Measurements from ENCODE around the gene GTF3C4.

- TF ChIP-seq, protein P1, sequence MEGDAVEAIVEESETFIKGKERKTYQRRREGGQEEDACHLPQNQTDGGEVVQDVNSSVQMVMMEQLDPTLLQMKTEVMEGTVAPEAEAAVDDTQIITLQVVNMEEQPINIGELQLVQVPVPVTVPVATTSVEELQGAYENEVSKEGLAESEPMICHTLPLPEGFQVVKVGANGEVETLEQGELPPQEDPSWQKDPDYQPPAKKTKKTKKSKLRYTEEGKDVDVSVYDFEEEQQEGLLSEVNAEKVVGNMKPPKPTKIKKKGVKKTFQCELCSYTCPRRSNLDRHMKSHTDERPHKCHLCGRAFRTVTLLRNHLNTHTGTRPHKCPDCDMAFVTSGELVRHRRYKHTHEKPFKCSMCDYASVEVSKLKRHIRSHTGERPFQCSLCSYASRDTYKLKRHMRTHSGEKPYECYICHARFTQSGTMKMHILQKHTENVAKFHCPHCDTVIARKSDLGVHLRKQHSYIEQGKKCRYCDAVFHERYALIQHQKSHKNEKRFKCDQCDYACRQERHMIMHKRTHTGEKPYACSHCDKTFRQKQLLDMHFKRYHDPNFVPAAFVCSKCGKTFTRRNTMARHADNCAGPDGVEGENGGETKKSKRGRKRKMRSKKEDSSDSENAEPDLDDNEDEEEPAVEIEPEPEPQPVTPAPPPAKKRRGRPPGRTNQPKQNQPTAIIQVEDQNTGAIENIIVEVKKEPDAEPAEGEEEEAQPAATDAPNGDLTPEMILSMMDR (IDR thresholded peaks at IDR 0.05; ENCODE audit: low read depth, low read length, poor library complexity, severe bottlenecking): no peak
- TF ChIP-seq EZH2phosphoT487 (IDR thresholded peaks at IDR 0.05; ENCODE audit: borderline replicate concordance, low read length): no peak
These were observed 38.6 kb upstream of the GTF3C4 start for GRCh38 chr9:132631685-132632084.
